Measurements from ENCODE around the gene ATP8B3.

Gene ATP8B3

GRCh38 chr19:1811942-1812425 is at the start of gene ATP8B3:
ATP8B3 (minus strand) TSS chr19:1812276; CDS start chr19:1811736, 540 bp downstream.
- H3K36me3 ChIP-seq (ENCODE audit: insufficient read depth, low read length): peaks cover 35% of the 10 kb centered on the region
- H3K27ac ChIP-seq (ENCODE audit: low read length): peak within 1 kb of the TSS; percentile 88
- H3K4me2 ChIP-seq (ENCODE audit: insufficient read depth, low read length): peak within 1 kb of the TSS; percentile 92
- DNase-seq: no peak
- TF ChIP-seq CTCF (IDR thresholded peaks at IDR 0.05; ENCODE audit: borderline replicate concordance, extremely low read depth, low read length, poor library complexity, severe bottlenecking) (peak; percentile 53), EZH2 (IDR thresholded peaks at IDR 0.05; ENCODE audit: borderline replicate concordance, low read depth, low read length, severe bottlenecking) (no peak)
- H3K27me3 ChIP-seq (ENCODE audit: insufficient read depth, low read length, poor library complexity): no peaks in the 10 kb centered on the region
- H2AFZ ChIP-seq (ENCODE audit: low read depth, low read length): peak within 1 kb of the TSS; percentile 77
- H3K4me3 ChIP-seq (ENCODE audit: low read depth in 1 of 2, low read length in 2 of 2): peak within 1 kb of the TSS; percentile 70 to 74
- ATAC-seq (ENCODE audit: insufficient read depth, low read depth): peak; percentile 47
- H3K4me1 ChIP-seq (ENCODE audit: insufficient read depth, low read length): peaks cover 43% of the 10 kb centered on the region
- H3K9ac ChIP-seq (ENCODE audit: low read depth, low read length): peak within 1 kb of the TSS; percentile 73
- no peaks in the 10 kb centered on the region for H3K9me3 ChIP-seq (ENCODE audit: insufficient read depth, low read length, severe bottlenecking)
- H3K79me2 ChIP-seq (ENCODE audit: insufficient read depth, low read length): peaks cover 14% of the 10 kb centered on the region
- peaks cover 7% of the 10 kb centered on the region; the same call in 1 of the 2 replicates for H4K20me1 ChIP-seq (ENCODE audit: insufficient read depth, low read length)

- Histone ChIP-seq H3K9me3 (ENCODE audit: insufficient read depth, low read length, severe bottlenecking) (no peaks in the 10 kb centered on the region), H3K4me2 (ENCODE audit: insufficient read depth, low read length) (peak overlapping the region; percentile 92), H3K27me3 (ENCODE audit: insufficient read depth, low read length, poor library complexity) (no peaks in the 10 kb centered on the region), H3K4me1 (ENCODE audit: insufficient read depth, low read length) (peaks cover 37% of the 10 kb centered on the region), H3K36me3 (ENCODE audit: insufficient read depth, low read length) (no peaks in the 10 kb centered on the region), H3K9ac (ENCODE audit: low read depth, low read length) (peak overlapping the region; percentile 67), H4K20me1 (ENCODE audit: insufficient read depth, low read length) (peaks cover 57% of the 10 kb centered on the region), H3K4me3 (ENCODE audit: low read depth in 1 of 2, low read length in 2 of 2) (peak overlapping the region in 1 of 2 experiments; percentile 98; a peak in 3 of 4 replicates), H3K27ac (ENCODE audit: low read length) (no peak overlapping the region), H2AFZ (ENCODE audit: low read depth, low read length) (no peak overlapping the region), H3K79me2 (ENCODE audit: insufficient read depth, low read length) (peaks cover 75% of the 10 kb centered on the region)
- TF ChIP-seq EZH2 (IDR thresholded peaks at IDR 0.05; ENCODE audit: borderline replicate concordance, low read depth, low read length, severe bottlenecking) (no peak), CTCF (IDR thresholded peaks at IDR 0.05; ENCODE audit: borderline replicate concordance, extremely low read depth, low read length, poor library complexity, severe bottlenecking) (no peak)
- ATAC-seq (ENCODE audit: insufficient read depth, low read depth): no peak
- DNase-seq: no peak
Measured at GRCh38 chr19:1861599-1862031, 49.5 kb upstream of the ATP8B3 start.

- H3K9me3 ChIP-seq (ENCODE audit: insufficient read depth, low read length, severe bottlenecking): no peaks in the 10 kb centered on the region
- peaks cover 64% of the 10 kb centered on the region for H4K20me1 ChIP-seq (ENCODE audit: insufficient read depth, low read length)
- peaks cover 41% of the 10 kb centered on the region for H3K4me1 ChIP-seq (ENCODE audit: insufficient read depth, low read length)
- H3K4me3 ChIP-seq (ENCODE audit: low read depth in 1 of 2, low read length in 2 of 2): peak overlapping the region in 1 of 2 experiments; percentile 98; a peak in 2 of 4 replicates
- ATAC-seq (ENCODE audit: insufficient read depth, low read depth) (no peak), DNase-seq (no peak)
- TF ChIP-seq CTCF (IDR thresholded peaks at IDR 0.05; ENCODE audit: borderline replicate concordance, extremely low read depth, low read length, poor library complexity, severe bottlenecking): no peak
- TF ChIP-seq EZH2 (IDR thresholded peaks at IDR 0.05; ENCODE audit: borderline replicate concordance, low read depth, low read length, severe bottlenecking): no peak
- H2AFZ ChIP-seq (ENCODE audit: low read depth, low read length): no peak overlapping the region
- no peaks in the 10 kb centered on the region for H3K36me3 ChIP-seq (ENCODE audit: insufficient read depth, low read length)
- peak overlapping the region; percentile 67; the same call in 1 of the 2 replicates for H3K9ac ChIP-seq (ENCODE audit: low read depth, low read length)
- H3K79me2 ChIP-seq (ENCODE audit: insufficient read depth, low read length): peaks cover 81% of the 10 kb centered on the region
- H3K27me3 ChIP-seq (ENCODE audit: insufficient read depth, low read length, poor library complexity): no peaks in the 10 kb centered on the region
- no peak overlapping the region for H3K27ac ChIP-seq (ENCODE audit: low read length)
- peak overlapping the region; percentile 92 for H3K4me2 ChIP-seq (ENCODE audit: insufficient read depth, low read length)
Measured at GRCh38 chr19:1860821-1861598, 48.9 kb upstream of the ATP8B3 start.

Data from DND-41 (cell line).